Body of pancreas (tissue), 4 donors: Measurements from ENCODE around the gene FBLN2.

ENCODE experiments used
- POLR2A ChIP-seq, 3 donors: fragments of 450-650 bp; IDR thresholded peaks; one replicate each; pipeline ENCODE4 v1.6.1; 2016; ENCODE audit warnings: antibody characterized with exemption in 3 of 3, mild to moderate bottlenecking in 2 of 3
- TF ChIP-seq, protein P1 (sequence below), 7 experiments: fragments of 450-650 bp in 4 of 7; fragments of 200-600 bp in 3 of 7; sonication (generic) in 3 of 7; IDR thresholded peaks; one replicate each; pipeline ENCODE4 v1.5.1; 2016 to 2019; ENCODE audit warnings: antibody characterized with exemption in 7 of 7

DNA sequence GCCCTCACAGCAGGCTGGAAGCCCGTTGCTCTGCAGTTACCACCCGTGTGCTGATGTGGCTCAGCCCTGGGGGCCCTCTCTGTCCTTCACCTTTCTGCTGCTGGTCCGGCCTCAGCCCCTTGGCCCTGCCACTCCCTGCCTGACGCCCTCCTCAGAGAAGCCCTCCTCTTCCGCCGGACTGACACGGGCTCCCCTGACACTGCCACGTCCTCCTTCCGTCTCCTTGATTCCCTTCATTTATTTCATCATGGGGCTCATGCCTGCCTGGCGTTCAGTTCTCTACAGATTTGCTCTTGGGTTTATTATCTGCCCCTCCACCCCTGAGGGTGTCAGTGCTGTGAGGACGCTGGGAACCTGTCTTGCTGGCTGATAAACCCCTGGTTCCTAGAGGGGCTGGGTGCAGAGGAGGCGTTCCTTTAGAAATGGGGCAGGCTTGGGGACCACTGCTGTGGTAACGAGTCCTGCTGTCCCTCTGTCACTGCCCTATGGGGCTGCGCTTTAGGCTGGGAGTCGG, 19.6 kb downstream of the FBLN2 start:
- TF ChIP-seq POLR2A (IDR thresholded peaks at IDR 0.05), result no peak
- TF ChIP-seq, protein P1, sequence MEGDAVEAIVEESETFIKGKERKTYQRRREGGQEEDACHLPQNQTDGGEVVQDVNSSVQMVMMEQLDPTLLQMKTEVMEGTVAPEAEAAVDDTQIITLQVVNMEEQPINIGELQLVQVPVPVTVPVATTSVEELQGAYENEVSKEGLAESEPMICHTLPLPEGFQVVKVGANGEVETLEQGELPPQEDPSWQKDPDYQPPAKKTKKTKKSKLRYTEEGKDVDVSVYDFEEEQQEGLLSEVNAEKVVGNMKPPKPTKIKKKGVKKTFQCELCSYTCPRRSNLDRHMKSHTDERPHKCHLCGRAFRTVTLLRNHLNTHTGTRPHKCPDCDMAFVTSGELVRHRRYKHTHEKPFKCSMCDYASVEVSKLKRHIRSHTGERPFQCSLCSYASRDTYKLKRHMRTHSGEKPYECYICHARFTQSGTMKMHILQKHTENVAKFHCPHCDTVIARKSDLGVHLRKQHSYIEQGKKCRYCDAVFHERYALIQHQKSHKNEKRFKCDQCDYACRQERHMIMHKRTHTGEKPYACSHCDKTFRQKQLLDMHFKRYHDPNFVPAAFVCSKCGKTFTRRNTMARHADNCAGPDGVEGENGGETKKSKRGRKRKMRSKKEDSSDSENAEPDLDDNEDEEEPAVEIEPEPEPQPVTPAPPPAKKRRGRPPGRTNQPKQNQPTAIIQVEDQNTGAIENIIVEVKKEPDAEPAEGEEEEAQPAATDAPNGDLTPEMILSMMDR (IDR thresholded peaks at IDR 0.05), result no peak
